H1 (cell line): ENCODE data around the gene CCDC197. TPM values are rescaled to one million over a fixed set of nuclear protein-coding genes. Genes with fewer than 3 reads are reported as not detected.
A peak's percentile ranks its signal among the peaks of the same experiment; 100 is the strongest.

Experiments used
- CTCF ChIA-PET: fragments of 300-600 bp; sonication (Branson Sonifier 250); formaldehyde crosslinking; loops from one replicate; lab custom pipeline; 2021; ENCODE audit not compliant: partially characterized antibody; lab: Charles Lee
- POLR2A ChIA-PET: fragments of 300-600 bp; sonication (Branson Sonifier 250); formaldehyde crosslinking; loops from one replicate; lab custom pipeline; 2021; ENCODE audit warnings: inconsistent platforms; ENCODE audit not compliant: partially characterized antibody; lab: Charles Lee
- DNase-seq, 2 experiments: peaks; one replicate each; pipeline versions ENCODE4 v3.0.0 to v3.0.0-alpha.2; 2010 to 2022; ENCODE audit warnings: low spot score in 2 of 2, low read depth in 1 of 2, mixed read lengths in 1 of 2
- FAIRE-seq: peaks from 2 replicates; lab custom pipeline; 2011; peaks lifted over from hg19 to GRCh38; lab: Jason Lieb, UNC
- H2AFZ ChIP-seq: 2 replicates; pipeline ENCODE4 v1.8.1; 2012; ENCODE audit warnings: low read length, inconsistent platforms
- H2AK5ac ChIP-seq: 2 replicates; pipeline ENCODE4 v1.6.1; 2013; ENCODE audit warnings: low read depth, low read length
- H2BK120ac ChIP-seq: replicated peaks from 2 replicates; pipeline ENCODE3; 2013; ENCODE audit warnings: low read depth, low read length, inconsistent platforms
- H2BK12ac ChIP-seq: 2 replicates; pipeline ENCODE4 v1.6.1; 2013; ENCODE audit warnings: low read depth, low read length
- H2BK15ac ChIP-seq: 2 replicates; pipeline ENCODE4 v1.6.1; 2013; ENCODE audit warnings: low read length
- H2BK20ac ChIP-seq: 2 replicates; pipeline ENCODE4 v1.6.1; 2013; ENCODE audit warnings: low read length
- H2BK5ac ChIP-seq: 2 replicates; pipeline ENCODE4 v1.6.1; 2013; ENCODE audit warnings: low read depth, low read length
- H3K14ac ChIP-seq: 2 replicates; pipeline ENCODE4 v1.6.1; 2013; ENCODE audit warnings: inconsistent platforms; ENCODE audit not compliant: insufficient read length
- H3K18ac ChIP-seq: 2 replicates; pipeline ENCODE4 v1.6.1; 2013; ENCODE audit warnings: low read length; ENCODE audit errors: extremely low read depth
- H3K23ac ChIP-seq: 2 replicates; pipeline ENCODE4 v1.6.1; 2013; ENCODE audit warnings: inconsistent platforms; ENCODE audit not compliant: insufficient read length
- H3K23me2 ChIP-seq: 2 replicates; pipeline ENCODE4 v1.6.1; 2013; ENCODE audit warnings: low read depth, low read length
- H3K27ac ChIP-seq: 2 replicates; pipeline ENCODE4 v1.6.1; 2011; ENCODE audit warnings: low read depth, low read length, inconsistent platforms
- H3K27me3 ChIP-seq, 4 experiments: replicated peaks in 1 of 4; 1 replicate in 1 of 4; 2 replicates in 3 of 4; pipeline versions ENCODE4 v1.6.1 to v1.8.1; 2011 to 2013; ENCODE audit warnings: low read length in 3 of 4, mild to moderate bottlenecking in 3 of 4, inconsistent platforms in 2 of 4, mixed read lengths in 2 of 4, moderate library complexity in 1 of 4; ENCODE audit not compliant: control insufficient read depth in 3 of 4, insufficient read depth in 3 of 4; ENCODE audit errors: extremely low read depth in 1 of 4
- H3K36me3 ChIP-seq, 4 experiments: 2 replicates each; pipeline versions ENCODE4 v1.6.1 to v1.8.1; 2011 to 2013; ENCODE audit warnings: mild to moderate bottlenecking in 4 of 4, low read length in 3 of 4, moderate library complexity in 2 of 4, control low read depth in 1 of 4, inconsistent platforms in 1 of 4; ENCODE audit not compliant: insufficient read depth in 4 of 4, control insufficient read depth in 2 of 4
- H3K4ac ChIP-seq: replicated peaks from 2 replicates; pipeline ENCODE3; 2013; ENCODE audit warnings: low read length, low read depth, mixed read lengths, inconsistent platforms; ENCODE audit not compliant: insufficient read length
- H3K4me1 ChIP-seq, 4 experiments: replicated peaks in 1 of 4; 1 replicate in 1 of 4; 2 replicates in 3 of 4; pipeline versions ENCODE4 v1.6.1 to v1.8.1; 2011 to 2013; ENCODE audit warnings: low read length in 3 of 4, inconsistent platforms in 2 of 4, mixed read lengths in 1 of 4; ENCODE audit not compliant: insufficient read depth in 4 of 4, control insufficient read depth in 3 of 4
- H3K4me2 ChIP-seq, 2 experiments: 2 replicates each; pipeline versions ENCODE4 v1.6.1 to v1.8.1; 2011 to 2013; ENCODE audit warnings: low read depth in 2 of 2, low read length in 2 of 2, control low read depth in 1 of 2, inconsistent platforms in 1 of 2, mild to moderate bottlenecking in 1 of 2; ENCODE audit not compliant: insufficient read depth in 1 of 2
- H3K4me3 ChIP-seq, 4 experiments: fragments of 200-600, 300-600 bp in 1 of 4; sonication (generic), shearing (Covaris generic), sonication (Bioruptor Twin) in 1 of 4; 2 replicates each; pipeline versions ENCODE4 v1.5.1 to v1.8.1; 2011 to 2016; ENCODE audit warnings: low read length in 4 of 4, low read depth in 3 of 4, control low read depth in 2 of 4, inconsistent platforms in 2 of 4, mild to moderate bottlenecking in 2 of 4, mixed read lengths in 1 of 4, moderate library complexity in 1 of 4; ENCODE audit not compliant: insufficient read depth in 2 of 4; ENCODE audit errors: extremely low read depth in 1 of 4
- H3K56ac ChIP-seq: replicated peaks from 2 replicates; pipeline ENCODE3; 2013; ENCODE audit warnings: low read depth, mild to moderate bottlenecking, mixed read lengths, low read length, inconsistent platforms; ENCODE audit not compliant: insufficient read length
- H3K79me1 ChIP-seq: 2 replicates; pipeline ENCODE4 v1.6.1; 2013; ENCODE audit warnings: low read depth, low read length, control low read depth
- H3K79me2 ChIP-seq, 2 experiments: 2 replicates each; pipeline versions ENCODE4 v1.6.1 to v1.8.1; 2012 to 2013; ENCODE audit warnings: low read length in 2 of 2, mild to moderate bottlenecking in 2 of 2, inconsistent platforms in 1 of 2; ENCODE audit not compliant: insufficient read depth in 2 of 2, control insufficient read depth in 1 of 2
- H3K9ac ChIP-seq, 4 experiments: replicated peaks in 1 of 4; 1 replicate in 1 of 4; 2 replicates in 3 of 4; pipeline versions ENCODE4 v1.6.1 to v1.8.1; 2011 to 2013; ENCODE audit warnings: low read depth in 3 of 4, low read length in 3 of 4, control low read depth in 2 of 4, mild to moderate bottlenecking in 2 of 4, moderate library complexity in 2 of 4, inconsistent platforms in 1 of 4; ENCODE audit errors: extremely low read depth in 1 of 4
- H3K9me3 ChIP-seq, 2 experiments: 2 replicates each; pipeline versions ENCODE4 v1.6.1 to v1.8.1; 2012 to 2013; ENCODE audit warnings: mild to moderate bottlenecking in 2 of 2, moderate library complexity in 2 of 2, control low read depth in 1 of 2, inconsistent platforms in 1 of 2, low read depth in 1 of 2, low read length in 1 of 2, mixed read lengths in 1 of 2; ENCODE audit not compliant: insufficient read depth in 2 of 2
- H4K20me1 ChIP-seq, 2 experiments: replicated peaks in 1 of 2; 2 replicates each; pipeline versions ENCODE3 to v1.8.1; 2011 to 2013; ENCODE audit warnings: inconsistent platforms in 2 of 2, low read length in 2 of 2, mild to moderate bottlenecking in 1 of 2; ENCODE audit not compliant: insufficient read depth in 2 of 2, control insufficient read depth in 1 of 2
- H4K5ac ChIP-seq: 2 replicates; pipeline ENCODE4 v1.6.1; 2013; ENCODE audit warnings: low read length, low read depth, mixed read lengths, inconsistent platforms; ENCODE audit not compliant: insufficient read length
- H4K8ac ChIP-seq: 2 replicates; pipeline ENCODE4 v1.8.0; 2013; ENCODE audit warnings: mild to moderate bottlenecking, moderate library complexity, low read length, inconsistent platforms; ENCODE audit not compliant: insufficient read depth; ENCODE audit errors: extremely low read depth
- H4K91ac ChIP-seq: replicated peaks from 2 replicates; pipeline ENCODE3; 2013; ENCODE audit warnings: low read length, mixed read lengths, inconsistent platforms; ENCODE audit not compliant: insufficient read length
- KDM4A ChIP-seq: IDR thresholded peaks from one replicate; pipeline ENCODE4 v1.7.1; 2012; ENCODE audit warnings: low read depth, mild to moderate bottlenecking, moderate library complexity, low read length, inconsistent platforms; ENCODE audit not compliant: severe bottlenecking
- PHF8 ChIP-seq: fragments of 200-600 bp; sonication (generic); conservative IDR thresholded peaks from 2 replicates; pipeline ENCODE4 v1.7.1; 2012; ENCODE audit warnings: low read depth, mild to moderate bottlenecking, inconsistent platforms, low read length, moderate library complexity
- TEAD4 ChIP-seq: IDR thresholded peaks from 2 replicates; pipeline ENCODE4 v1.6.1; 2012; ENCODE audit warnings: low read depth, low read length, inconsistent platforms, mixed read lengths
- WGBS, 2 experiments: shearing (Covaris generic) in 1 of 2; methylation state at CpG; one replicate each; pipeline versions ENCODE4 v1.1.6 to v1.1.7; 2013 to 2015; ENCODE audit warnings: low lambda C conversion rate in 2 of 2, mixed read lengths in 2 of 2, inconsistent platforms in 1 of 2, low coverage in 1 of 2, missing lambda C conversion rate in 1 of 2; ENCODE audit not compliant: insufficient replicate concordance in 2 of 2, insufficient coverage in 1 of 2, insufficient read length in 1 of 2; ENCODE audit errors: extremely low coverage in 1 of 2, missing lambda C conversion rate in 1 of 2; 5-methylcytosine and 5-hydroxymethylcytosine counted together
- polyA plus RNA-seq, 7 experiments: library from polyadenylated mRNA; depleted of rRNA in 3 of 7; stranded (reverse) in 5 of 7; unstranded in 2 of 7; fragments of >200 nt in 5 of 7; fragments of 200-250 nt in 2 of 7; gene quantifications; 1 replicate in 5 of 7; 2 replicates in 1 of 7; 4 replicates in 1 of 7; pipeline versions ENCODE4 v1.2.1 to v1.2.3, GENCODE V29; 2011 to 2013; ENCODE audit warnings: missing spikeins in 2 of 7, mixed read lengths in 2 of 7
- total RNA-seq: library from RNA; stranded (reverse); fragmentation: NEBNext Ultra II Directional; extraction: Animal tissue kit (Norgen Biotek cat#: 25700); gene quantifications from 2 replicates; pipeline ENCODE4 v1.2.1, GENCODE V29; 2021

The CCDC197 gene
- total and polyA plus RNA-seq, 2 of the 8 experiments (the other 6 are each of a cell fraction or from before 2014, with no cell fraction given), result not detected

- H3K36me3 ChIP-seq, result no peaks in the 10 kb centered on the region
- ChIA-PET POLR2A (no interaction called here), CTCF (interaction anchor here (0.6 to 20.5 kb wide), 24 partner anchors 8 to 345 kb away, joined by 3 to 484 read pairs (median 6); partner anchors contain the start of gene OTUB2)
- no peak overlapping the region for H4K5ac ChIP-seq
- H3K9ac ChIP-seq, result no peak overlapping the region
- H4K20me1 ChIP-seq, result peaks cover 0 to 2% of the 10 kb centered on the region in 2 experiments
- H4K8ac ChIP-seq, result no peak overlapping the region
- H3K4me3 ChIP-seq, result no peak overlapping the region
- H3K79me1 ChIP-seq, result no peaks in the 10 kb centered on the region
- 88% methylated on average over 8 of the region's 8 CpGs; no CpG with 5 or more reads in 1 of the 2 experiments for WGBS, 2 experiments
- H2BK120ac ChIP-seq, result no peak overlapping the region
- no peak overlapping the region for H3K23ac ChIP-seq
- H3K27me3 ChIP-seq, result 0 out of 7 replicates have a peak, but pooled peaks cover 0 to 2% (median 0%) of the 10 kb centered on the region in 4 experiments
- no peak overlapping the region for H3K14ac ChIP-seq
- peaks cover 0 to 3% (median 0%) of the 10 kb centered on the region in 4 experiments; a peak in 1 of 7 replicates for H3K4me1 ChIP-seq
- no peaks in the 10 kb centered on the region for H3K9me3 ChIP-seq
- no peak overlapping the region for H2BK20ac ChIP-seq
- H3K27ac ChIP-seq, result no peak overlapping the region
- no peak overlapping the region for H3K4ac ChIP-seq
- no peak overlapping the region for H2AK5ac ChIP-seq
- H2AFZ ChIP-seq, result no peak overlapping the region
- TF ChIP-seq TEAD4 (no peak), PHF8 (no peak), KDM4A (no peak)
- no peaks in the 10 kb centered on the region for H3K79me2 ChIP-seq
- H4K91ac ChIP-seq, result no peak overlapping the region
- H2BK15ac ChIP-seq, result no peak overlapping the region
- peak overlapping the region; percentile 43; the same call in 1 of the 2 replicates for H2BK12ac ChIP-seq
- no peak overlapping the region for H3K56ac ChIP-seq
- peaks cover 3% of the 10 kb centered on the region; the same call in 1 of the 2 replicates for H3K23me2 ChIP-seq
- DNase-seq (no peak), FAIRE-seq (no peak)
- no peak overlapping the region for H3K4me2 ChIP-seq
- H2BK5ac ChIP-seq, result no peak overlapping the region
- H3K18ac ChIP-seq, result no peak overlapping the region
These were observed 6.9 kb downstream of the CCDC197 start for GRCh38 chr14:94004015-94004414.
